SK-N-SH (cell line): ENCODE measurements around the gene NUDT13. TPM values are rescaled to one million over a fixed set of nuclear protein-coding genes. Genes with fewer than 3 reads are reported as not detected.

Experiments used
- CTCF ChIA-PET: fragments of 300-600, 350-600 bp; formaldehyde crosslinking; extraction: SDS; loops from one replicate; lab custom pipeline; 2021; lab: Yijun Ruan, JAX
- POLR2A ChIA-PET: fragments of 350-600 bp; sonication (Branson Sonifier 250); formaldehyde crosslinking; extraction: SDS; loops from one replicate; lab custom pipeline; 2020; ENCODE audit warnings: antibody characterized with exemption, inconsistent platforms; lab: Yijun Ruan, JAX
- DNase-seq: peaks from one replicate; pipeline ENCODE4 v3.0.0; 2012
- H2AFZ ChIP-seq: fragments of 200-600 bp; sonication (generic); 2 replicates; pipeline ENCODE4 v1.8.1; 2016; ENCODE audit warnings: antibody characterized with exemption, mild to moderate bottlenecking, low read depth
- H3F3A ChIP-seq: fragments of 200-600 bp; sonication (generic); replicated peaks from 2 replicates; pipeline ENCODE3; 2016; ENCODE audit warnings: antibody characterized with exemption, mild to moderate bottlenecking; ENCODE audit not compliant: insufficient read depth
- H3K27ac ChIP-seq, 2 experiments: fragments of 200-500 bp in 1 of 2; fragments of 200-600 bp in 1 of 2; sonication (Bioruptor generic) in 1 of 2; sonication (generic), shearing (Covaris generic) in 1 of 2; 2 replicates each; pipeline versions ENCODE4 v1.5.1 to v1.6.1; 2014 to 2016; ENCODE audit warnings: low read depth in 2 of 2, inconsistent platforms in 1 of 2, low read length in 1 of 2, mild to moderate bottlenecking in 1 of 2, mixed read lengths in 1 of 2
- H3K27me3 ChIP-seq: fragments of 200-600 bp; sonication (generic), shearing (Covaris generic); 2 replicates; pipeline ENCODE4 v1.6.1; 2016; ENCODE audit warnings: mixed run types; ENCODE audit not compliant: insufficient read depth
- H3K36me3 ChIP-seq, 2 experiments: fragments of 200-500 bp in 1 of 2; fragments of 200-600 bp in 1 of 2; sonication (Bioruptor generic) in 1 of 2; sonication (generic) in 1 of 2; replicated peaks in 1 of 2; 2 replicates each; pipeline versions ENCODE3 to v1.5.1; 2014 to 2016; ENCODE audit warnings: low read length in 1 of 2, mild to moderate bottlenecking in 1 of 2; ENCODE audit not compliant: insufficient read depth in 2 of 2, control insufficient read depth in 1 of 2
- H3K4me1 ChIP-seq, 2 experiments: fragments of 200-500 bp in 1 of 2; fragments of 200-600 bp in 1 of 2; sonication (Bioruptor generic) in 1 of 2; sonication (generic), shearing (Covaris generic) in 1 of 2; 2 replicates each; pipeline versions ENCODE4 v1.5.1 to v1.6.1; 2014 to 2016; ENCODE audit warnings: low read depth in 1 of 2, low read length in 1 of 2, mixed run types in 1 of 2; ENCODE audit not compliant: insufficient read depth in 2 of 2, control insufficient read depth in 1 of 2
- H3K4me2 ChIP-seq: fragments of 200-600 bp; sonication (generic), shearing (Covaris generic); 2 replicates; pipeline ENCODE4 v1.6.1; 2017; ENCODE audit warnings: mixed run types
- H3K4me3 ChIP-seq, 2 experiments: fragments of 200-500 bp in 1 of 2; fragments of 200-600 bp in 1 of 2; sonication (Bioruptor generic) in 1 of 2; sonication (generic), shearing (Covaris generic) in 1 of 2; 2 replicates each; pipeline versions ENCODE4 v1.5.1 to v1.8.1; 2014 to 2016; ENCODE audit warnings: low read depth in 2 of 2, inconsistent platforms in 1 of 2, low read length in 1 of 2, mild to moderate bottlenecking in 1 of 2, mixed read lengths in 1 of 2, moderate library complexity in 1 of 2
- H3K79me2 ChIP-seq: fragments of 200-600 bp; sonication (generic); 2 replicates; pipeline ENCODE4 v1.8.1; 2017; ENCODE audit warnings: mild to moderate bottlenecking; ENCODE audit not compliant: insufficient read depth
- H3K9ac ChIP-seq: fragments of 200-600 bp; sonication (generic); 2 replicates; pipeline ENCODE4 v1.6.1; 2017; ENCODE audit warnings: mixed run types
- H3K9me2 ChIP-seq: fragments of 200-600 bp; sonication (generic); 2 replicates; pipeline ENCODE4 v1.6.1; 2017; ENCODE audit warnings: mixed run types
- H3K9me3 ChIP-seq: fragments of 200-600 bp; sonication (generic); 2 replicates; pipeline ENCODE4 v1.6.1; 2017; ENCODE audit warnings: mixed run types, mild to moderate bottlenecking, moderate library complexity
- H4K20me1 ChIP-seq: fragments of 200-600 bp; sonication (generic); 2 replicates; pipeline ENCODE4 v1.6.1; 2017; ENCODE audit warnings: mild to moderate bottlenecking, mixed run types; ENCODE audit not compliant: insufficient read depth
- CHD2 ChIP-seq: fragments of 150-350 bp; IDR thresholded peaks from 2 replicates; pipeline ENCODE4 v1.6.1; 2018; ENCODE audit warnings: low read length; ENCODE audit not compliant: partially characterized antibody
- ELF1 ChIP-seq: IDR thresholded peaks from 2 replicates; pipeline ENCODE4 v1.4.0; 2012
- FOXJ3 ChIP-seq: sonication (generic); formaldehyde crosslinking; IDR thresholded peaks from 2 replicates; pipeline ENCODE4 v1.5.1; 2020; ENCODE audit warnings: mild to moderate bottlenecking, missing genetic modification reagents
- JUND ChIP-seq: IDR thresholded peaks from 2 replicates; pipeline ENCODE4 v1.4.0; 2012
- MAX ChIP-seq: IDR thresholded peaks from 2 replicates; pipeline ENCODE4 v1.4.0; 2012; ENCODE audit warnings: low read depth
- MEF2A ChIP-seq: IDR thresholded peaks from 2 replicates; pipeline ENCODE4 v1.4.0; 2012; ENCODE audit warnings: low read depth, borderline replicate concordance
- MXI1 ChIP-seq: IDR thresholded peaks from 2 replicates; pipeline ENCODE4 v1.6.1; 2012; ENCODE audit warnings: mild to moderate bottlenecking, low read depth, low read length, improper control_type of control experiment
- NFIC ChIP-seq: IDR thresholded peaks from 2 replicates; pipeline ENCODE4 v1.4.0; 2012; ENCODE audit warnings: borderline replicate concordance
- NRF1 ChIP-seq: IDR thresholded peaks from 2 replicates; pipeline ENCODE4 v1.6.1; 2012; ENCODE audit warnings: low read depth, mild to moderate bottlenecking, low read length
- PBX3 ChIP-seq: IDR thresholded peaks from 2 replicates; pipeline ENCODE4; 2012
- POLR2AphosphoS5 ChIP-seq: IDR thresholded peaks from 2 replicates; pipeline ENCODE4 v1.6.1; 2012; ENCODE audit warnings: low read depth, low read length
- RCOR1 ChIP-seq: fragments of 150-350 bp; IDR thresholded peaks from 2 replicates; pipeline ENCODE4 v1.6.1; 2017; ENCODE audit warnings: antibody characterized with exemption, low read length
- RXRA ChIP-seq: IDR thresholded peaks from 2 replicates; pipeline ENCODE4 v1.4.0; 2012; ENCODE audit warnings: low read depth, mild to moderate bottlenecking, borderline replicate concordance
- TCF12 ChIP-seq: IDR thresholded peaks from 2 replicates; pipeline ENCODE4 v1.4.0; 2012
- USF2 ChIP-seq: fragments of 150-350 bp; IDR thresholded peaks from 2 replicates; pipeline ENCODE4 v1.6.1; 2017; ENCODE audit warnings: antibody characterized with exemption, low read length, low read depth, borderline replicate concordance
- WGBS: methylation state at CpG from one replicate; pipeline ENCODE4 v1.1.6; 2017; ENCODE audit warnings: low lambda C conversion rate; 5-methylcytosine and 5-hydroxymethylcytosine counted together
- polyA plus RNA-seq, 3 experiments: library from polyadenylated mRNA; depleted of rRNA; stranded (reverse); fragments of >200 nt; gene quantifications; 2 replicates each; pipeline ENCODE4 v1.2.3, GENCODE V29; 2012
- TF ChIP-seq, protein P1 (sequence below): IDR thresholded peaks from 2 replicates; pipeline ENCODE4 v1.4.0; 2012; ENCODE audit warnings: low read depth, borderline replicate concordance
- TF ChIP-seq, protein P2 (sequence below): fragments of 200-600 bp; sonication (generic); IDR thresholded peaks from 2 replicates; pipeline ENCODE4 v1.6.1; 2017; ENCODE audit warnings: antibody characterized with exemption, mild to moderate bottlenecking, moderate library complexity
- TF ChIP-seq, protein P3 (sequence below): fragments of 150-350 bp; IDR thresholded peaks from 2 replicates; pipeline ENCODE4 v1.6.1; 2016; ENCODE audit warnings: mild to moderate bottlenecking, low read depth, low read length

The NUDT13 gene
- polyA plus RNA-seq, 1 of the 3 experiments (the other 2 are of a cell fraction): 3.4 TPM

GRCh38 chr10:73061743-73062142 lies 48.5 kb upstream of the NUDT13 start:
- Histone ChIP-seq H3K9me2 (no peaks in the 10 kb centered on the region), H3K36me3 (peaks cover 18 to 33% of the 10 kb centered on the region in 2 experiments), H3K79me2 (0 out of 2 replicates have a peak, but pooled peaks cover 5% of the 10 kb centered on the region), H3K4me3 (no peak overlapping the region), H4K20me1 (no peaks in the 10 kb centered on the region), H3K27ac (no peak overlapping the region), H3F3A (peaks cover 9% of the 10 kb centered on the region), H3K9ac (no peak overlapping the region), H3K4me2 (no peak overlapping the region), H3K27me3 (no peaks in the 10 kb centered on the region), H2AFZ (no peak overlapping the region), H3K4me1 (peaks cover 0 to 5% of the 10 kb centered on the region in 2 experiments; a peak in 1 of 4 replicates), H3K9me3 (no peaks in the 10 kb centered on the region)
- POLR2A ChIA-PET: no interaction called here
- WGBS: 92% methylated on average over 1 of the region's 1 CpG
- CTCF ChIA-PET: interaction anchor here (0.6 to 1.8 kb wide), 18 partner anchors 8 to 718 kb away, joined by 3 to 8 read pairs (median 4); partner anchors contain the start of gene NUDT13
- DNase-seq: no peak
- TF ChIP-seq NFIC (no peak), USF2 (no peak), RCOR1 (no peak), RXRA (no peak), NRF1 (no peak), TCF12 (no peak), ELF1 (no peak), POLR2AphosphoS5 (no peak), PBX3 (no peak), MXI1 (no peak), MEF2A (no peak), FOXJ3 (CRISPR knock-in tag) (no peak), JUND (no peak), CHD2 (no peak), MAX (no peak)
- TF ChIP-seq, protein P1, sequence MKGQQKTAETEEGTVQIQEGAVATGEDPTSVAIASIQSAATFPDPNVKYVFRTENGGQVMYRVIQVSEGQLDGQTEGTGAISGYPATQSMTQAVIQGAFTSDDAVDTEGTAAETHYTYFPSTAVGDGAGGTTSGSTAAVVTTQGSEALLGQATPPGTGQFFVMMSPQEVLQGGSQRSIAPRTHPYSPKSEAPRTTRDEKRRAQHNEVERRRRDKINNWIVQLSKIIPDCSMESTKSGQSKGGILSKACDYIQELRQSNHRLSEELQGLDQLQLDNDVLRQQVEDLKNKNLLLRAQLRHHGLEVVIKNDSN: no peak
- TF ChIP-seq, protein P2, sequence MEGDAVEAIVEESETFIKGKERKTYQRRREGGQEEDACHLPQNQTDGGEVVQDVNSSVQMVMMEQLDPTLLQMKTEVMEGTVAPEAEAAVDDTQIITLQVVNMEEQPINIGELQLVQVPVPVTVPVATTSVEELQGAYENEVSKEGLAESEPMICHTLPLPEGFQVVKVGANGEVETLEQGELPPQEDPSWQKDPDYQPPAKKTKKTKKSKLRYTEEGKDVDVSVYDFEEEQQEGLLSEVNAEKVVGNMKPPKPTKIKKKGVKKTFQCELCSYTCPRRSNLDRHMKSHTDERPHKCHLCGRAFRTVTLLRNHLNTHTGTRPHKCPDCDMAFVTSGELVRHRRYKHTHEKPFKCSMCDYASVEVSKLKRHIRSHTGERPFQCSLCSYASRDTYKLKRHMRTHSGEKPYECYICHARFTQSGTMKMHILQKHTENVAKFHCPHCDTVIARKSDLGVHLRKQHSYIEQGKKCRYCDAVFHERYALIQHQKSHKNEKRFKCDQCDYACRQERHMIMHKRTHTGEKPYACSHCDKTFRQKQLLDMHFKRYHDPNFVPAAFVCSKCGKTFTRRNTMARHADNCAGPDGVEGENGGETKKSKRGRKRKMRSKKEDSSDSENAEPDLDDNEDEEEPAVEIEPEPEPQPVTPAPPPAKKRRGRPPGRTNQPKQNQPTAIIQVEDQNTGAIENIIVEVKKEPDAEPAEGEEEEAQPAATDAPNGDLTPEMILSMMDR: no peak
- TF ChIP-seq, protein P3, sequence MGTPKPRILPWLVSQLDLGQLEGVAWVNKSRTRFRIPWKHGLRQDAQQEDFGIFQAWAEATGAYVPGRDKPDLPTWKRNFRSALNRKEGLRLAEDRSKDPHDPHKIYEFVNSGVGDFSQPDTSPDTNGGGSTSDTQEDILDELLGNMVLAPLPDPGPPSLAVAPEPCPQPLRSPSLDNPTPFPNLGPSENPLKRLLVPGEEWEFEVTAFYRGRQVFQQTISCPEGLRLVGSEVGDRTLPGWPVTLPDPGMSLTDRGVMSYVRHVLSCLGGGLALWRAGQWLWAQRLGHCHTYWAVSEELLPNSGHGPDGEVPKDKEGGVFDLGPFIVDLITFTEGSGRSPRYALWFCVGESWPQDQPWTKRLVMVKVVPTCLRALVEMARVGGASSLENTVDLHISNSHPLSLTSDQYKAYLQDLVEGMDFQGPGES: no peak
